ENCODE results near the gene PRRC2B.

DNA sequence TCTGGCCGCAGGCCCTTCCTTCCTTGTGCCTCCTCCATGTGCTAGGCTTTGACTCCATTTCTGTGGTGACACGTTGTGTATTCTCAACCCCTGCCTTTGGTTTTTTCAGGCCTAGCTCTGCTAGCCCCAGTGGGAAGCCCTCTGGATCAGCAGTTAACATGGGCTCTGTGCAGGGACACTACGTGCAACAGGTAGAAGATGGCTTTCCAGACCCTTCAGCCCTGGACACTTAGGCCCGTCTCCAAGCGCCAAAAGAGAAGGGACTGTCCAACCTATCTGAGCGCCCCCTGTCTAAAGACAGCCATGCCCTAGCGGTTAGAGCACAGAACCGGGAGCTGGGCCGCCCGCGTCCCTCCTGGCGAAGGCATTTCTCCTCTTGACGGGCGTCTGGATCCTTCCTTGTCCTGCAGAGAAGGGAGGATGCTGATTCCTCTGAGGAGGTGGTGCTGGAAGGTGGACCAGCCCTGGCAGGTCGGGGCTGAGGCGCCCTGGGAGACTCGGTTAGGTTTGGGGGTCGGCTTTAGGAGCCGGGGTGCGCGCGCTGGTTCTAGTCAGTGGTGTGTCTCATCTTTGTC is 100.5 kb downstream of the PRRC2B start:
- TF ChIP-seq, protein P1, sequence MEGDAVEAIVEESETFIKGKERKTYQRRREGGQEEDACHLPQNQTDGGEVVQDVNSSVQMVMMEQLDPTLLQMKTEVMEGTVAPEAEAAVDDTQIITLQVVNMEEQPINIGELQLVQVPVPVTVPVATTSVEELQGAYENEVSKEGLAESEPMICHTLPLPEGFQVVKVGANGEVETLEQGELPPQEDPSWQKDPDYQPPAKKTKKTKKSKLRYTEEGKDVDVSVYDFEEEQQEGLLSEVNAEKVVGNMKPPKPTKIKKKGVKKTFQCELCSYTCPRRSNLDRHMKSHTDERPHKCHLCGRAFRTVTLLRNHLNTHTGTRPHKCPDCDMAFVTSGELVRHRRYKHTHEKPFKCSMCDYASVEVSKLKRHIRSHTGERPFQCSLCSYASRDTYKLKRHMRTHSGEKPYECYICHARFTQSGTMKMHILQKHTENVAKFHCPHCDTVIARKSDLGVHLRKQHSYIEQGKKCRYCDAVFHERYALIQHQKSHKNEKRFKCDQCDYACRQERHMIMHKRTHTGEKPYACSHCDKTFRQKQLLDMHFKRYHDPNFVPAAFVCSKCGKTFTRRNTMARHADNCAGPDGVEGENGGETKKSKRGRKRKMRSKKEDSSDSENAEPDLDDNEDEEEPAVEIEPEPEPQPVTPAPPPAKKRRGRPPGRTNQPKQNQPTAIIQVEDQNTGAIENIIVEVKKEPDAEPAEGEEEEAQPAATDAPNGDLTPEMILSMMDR (IDR thresholded peaks at IDR 0.05): no peak
- TF ChIP-seq POLR2A (IDR thresholded peaks at IDR 0.05): no peak
- no peak for TF ChIP-seq POLR2AphosphoS5 (IDR thresholded peaks at IDR 0.05)

Data from prostate gland (tissue), 2 donors.